Suprapubic skin (tissue), 4 donors: ENCODE measurements around the gene CPXM2. TPM values are rescaled to one million over a fixed set of nuclear protein-coding genes. Genes with fewer than 3 reads are reported as not detected.

Source experiments
- DNase-seq, 2 donors: peaks; one replicate each; pipeline ENCODE4 v3.0.0-alpha.2; 2019; ENCODE audit warnings: low spot score in 2 of 2
- H3K27ac ChIP-seq: fragments of 200-600 bp; sonication (generic); one replicate; pipeline ENCODE4 v1.5.1; 2019
- H3K27me3 ChIP-seq: fragments of 200-600 bp; sonication (generic); one replicate; pipeline ENCODE4 v1.5.1; 2019
- H3K36me3 ChIP-seq: fragments of 200-600 bp; sonication (generic); one replicate; pipeline ENCODE4 v1.5.1; 2019
- H3K4me1 ChIP-seq: fragments of 200-600 bp; sonication (generic); one replicate; pipeline ENCODE4 v1.5.1; 2019
- H3K4me3 ChIP-seq: fragments of 200-600 bp; sonication (generic); one replicate; pipeline ENCODE4 v1.5.1; 2019; ENCODE audit warnings: mild to moderate bottlenecking
- H3K9me3 ChIP-seq: fragments of 200-600 bp; sonication (generic); one replicate; pipeline ENCODE4 v1.5.1; 2019
- EP300 ChIP-seq: sonication (generic); formaldehyde crosslinking; IDR thresholded peaks from one replicate; pipeline ENCODE4 v1.6.1; 2017; ENCODE audit warnings: antibody characterized with exemption
- POLR2A ChIP-seq, 2 donors: fragments of 450-650 bp; IDR thresholded peaks; one replicate each; pipeline ENCODE4 v1.6.1; 2017; ENCODE audit warnings: antibody characterized with exemption in 2 of 2, mild to moderate bottlenecking in 2 of 2, moderate library complexity in 2 of 2
- POLR2AphosphoS5 ChIP-seq, 3 donors: sonication (generic); formaldehyde crosslinking; IDR thresholded peaks; one replicate each; pipeline ENCODE4 v1.6.1; 2017; ENCODE audit warnings: antibody characterized with exemption in 3 of 3
- WGBS: methylation state at CpG from one replicate; pipeline ENCODE4 v1.1.5; 2018; 5-methylcytosine and 5-hydroxymethylcytosine counted together
- total RNA-seq, 4 donors: library from RNA; depleted of rRNA; stranded (reverse); fragments of >200 nt; gene quantifications; one replicate each; pipeline ENCODE4 v1.1.0, GENCODE V29; 2016
- TF ChIP-seq, protein P1 (sequence below), 2 donors: fragments of 200-600 bp in 1 of 2; fragments of 450-650 bp in 1 of 2; sonication (generic) in 1 of 2; IDR thresholded peaks; one replicate each; pipeline ENCODE4 v1.5.1; 2016 to 2019; ENCODE audit warnings: antibody characterized with exemption in 2 of 2, mild to moderate bottlenecking in 1 of 2, moderate library complexity in 1 of 2

The CPXM2 gene
- total RNA-seq, 4 donors from 2014 or later: 2.9 to 6.1 (median 3.7) TPM

DNA sequence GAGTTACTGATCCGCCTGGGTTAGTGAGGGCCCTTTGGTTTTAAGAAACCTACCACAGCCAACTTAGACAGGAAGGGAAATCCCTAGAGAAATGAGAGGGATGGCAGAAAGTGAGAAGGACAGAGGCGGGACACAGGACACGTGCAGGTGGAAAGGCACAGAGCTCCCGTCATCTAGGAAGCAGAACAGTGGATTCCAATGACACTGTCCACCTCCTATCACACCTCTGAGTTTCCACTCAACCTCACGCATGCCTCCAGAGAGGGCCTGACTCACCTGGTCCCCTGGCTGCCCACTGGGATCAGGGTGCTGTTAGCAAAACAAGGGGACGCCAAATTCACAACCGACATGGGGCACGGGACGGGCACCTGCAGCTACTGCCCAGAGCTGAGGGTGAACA lies 26.3 kb downstream of the CPXM2 start:
- DNase-seq: no peak
- 89% methylated on average over 9 of the region's 9 CpGs for WGBS

DNA sequence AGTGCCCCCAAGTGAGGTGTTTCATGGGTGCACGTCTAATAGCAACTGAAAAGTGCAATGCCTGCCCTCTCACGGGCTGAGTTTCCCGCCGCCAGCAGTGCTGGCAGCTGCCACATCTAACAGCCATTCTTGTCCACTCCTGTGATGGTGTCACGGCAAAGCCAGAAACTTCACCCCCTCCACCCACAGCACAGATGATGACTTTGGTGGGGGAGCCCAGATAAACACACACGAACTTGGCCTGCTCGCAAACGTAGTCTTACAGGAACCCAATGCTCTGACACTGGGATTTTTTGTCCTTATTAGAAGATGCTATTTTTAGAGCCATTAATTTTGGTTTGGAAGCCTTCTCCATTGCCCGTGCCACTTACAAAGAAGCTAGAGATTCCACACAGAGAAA lies 26.7 kb downstream of the CPXM2 start:
- 91% methylated on average over 9 of the region's 9 CpGs for WGBS
- Histone ChIP-seq H3K9me3 (no peaks in the 10 kb centered on the region), H3K27me3 (no peaks in the 10 kb centered on the region), H3K4me1 (peaks cover 11% of the 10 kb centered on the region), H3K4me3 (no peak overlapping the region), H3K36me3 (no peaks in the 10 kb centered on the region), H3K27ac (no peak overlapping the region)
- DNase-seq: no peak
- TF ChIP-seq, protein P1, sequence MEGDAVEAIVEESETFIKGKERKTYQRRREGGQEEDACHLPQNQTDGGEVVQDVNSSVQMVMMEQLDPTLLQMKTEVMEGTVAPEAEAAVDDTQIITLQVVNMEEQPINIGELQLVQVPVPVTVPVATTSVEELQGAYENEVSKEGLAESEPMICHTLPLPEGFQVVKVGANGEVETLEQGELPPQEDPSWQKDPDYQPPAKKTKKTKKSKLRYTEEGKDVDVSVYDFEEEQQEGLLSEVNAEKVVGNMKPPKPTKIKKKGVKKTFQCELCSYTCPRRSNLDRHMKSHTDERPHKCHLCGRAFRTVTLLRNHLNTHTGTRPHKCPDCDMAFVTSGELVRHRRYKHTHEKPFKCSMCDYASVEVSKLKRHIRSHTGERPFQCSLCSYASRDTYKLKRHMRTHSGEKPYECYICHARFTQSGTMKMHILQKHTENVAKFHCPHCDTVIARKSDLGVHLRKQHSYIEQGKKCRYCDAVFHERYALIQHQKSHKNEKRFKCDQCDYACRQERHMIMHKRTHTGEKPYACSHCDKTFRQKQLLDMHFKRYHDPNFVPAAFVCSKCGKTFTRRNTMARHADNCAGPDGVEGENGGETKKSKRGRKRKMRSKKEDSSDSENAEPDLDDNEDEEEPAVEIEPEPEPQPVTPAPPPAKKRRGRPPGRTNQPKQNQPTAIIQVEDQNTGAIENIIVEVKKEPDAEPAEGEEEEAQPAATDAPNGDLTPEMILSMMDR (IDR thresholded peaks at IDR 0.05): no peak
- no peak for TF ChIP-seq POLR2AphosphoS5 (IDR thresholded peaks at IDR 0.05)
- TF ChIP-seq EP300: no peak

More for the DNA sequence above, 26.3 kb downstream of the CPXM2 start:
- Histone ChIP-seq H3K9me3 (no peaks in the 10 kb centered on the region), H3K36me3 (no peaks in the 10 kb centered on the region), H3K4me3 (no peak overlapping the region), H3K4me1 (peaks cover 11% of the 10 kb centered on the region), H3K27ac (no peak overlapping the region), H3K27me3 (no peaks in the 10 kb centered on the region)
- TF ChIP-seq, protein P1 (IDR thresholded peaks at IDR 0.05): no peak
- TF ChIP-seq POLR2A (IDR thresholded peaks at IDR 0.05) (no peak), EP300 (no peak), POLR2AphosphoS5 (IDR thresholded peaks at IDR 0.05) (no peak)

DNA sequence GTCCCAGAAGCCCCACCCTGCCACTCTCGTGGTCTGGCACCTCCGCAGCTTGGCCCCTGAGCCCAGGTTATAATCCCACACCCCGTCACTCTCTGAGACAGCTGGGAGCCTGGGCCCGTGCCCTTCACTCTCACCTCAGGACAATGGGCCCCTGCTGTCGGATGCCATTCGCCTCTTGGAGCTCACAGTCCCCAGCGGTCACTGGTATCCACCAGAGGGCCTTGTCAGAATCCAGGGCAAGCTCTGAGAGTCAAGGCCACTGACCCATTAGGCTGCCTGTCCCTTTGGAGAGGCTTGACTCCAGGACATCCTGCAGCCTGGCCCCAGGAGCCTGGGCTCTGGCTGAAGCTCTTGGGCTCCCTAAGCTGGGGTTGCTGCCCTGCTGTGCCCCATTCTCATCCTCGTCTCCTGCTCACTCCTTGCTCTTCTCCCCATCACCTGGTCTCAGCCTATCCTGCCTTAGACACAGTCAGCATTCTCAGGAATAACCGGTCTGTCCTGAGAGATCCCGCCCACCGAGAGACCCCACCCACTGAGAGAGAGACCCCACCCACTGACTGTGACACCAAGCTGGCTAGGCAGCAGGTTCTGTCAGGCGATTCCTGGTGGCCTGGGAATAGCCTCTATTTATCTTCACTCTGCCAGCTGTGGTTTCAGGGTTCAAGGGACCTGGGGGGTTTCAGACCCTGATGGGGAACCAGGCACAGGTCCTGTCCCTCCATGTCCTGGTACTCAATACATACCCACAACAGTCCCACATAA lies 27.7 kb downstream of the CPXM2 start:
- WGBS: 76% methylated on average over 8 of the region's 12 CpGs
- Histone ChIP-seq H3K27me3 (no peaks in the 10 kb centered on the region), H3K9me3 (no peaks in the 10 kb centered on the region), H3K36me3 (no peaks in the 10 kb centered on the region), H3K4me3 (no peak overlapping the region), H3K4me1 (peaks cover 16% of the 10 kb centered on the region), H3K27ac (no peak overlapping the region)
- no peak for DNase-seq
- TF ChIP-seq POLR2AphosphoS5 (IDR thresholded peaks at IDR 0.05) (no peak), EP300 (no peak), POLR2A (IDR thresholded peaks at IDR 0.05) (no peak)
- TF ChIP-seq, protein P1 (IDR thresholded peaks at IDR 0.05): no peak

DNA sequence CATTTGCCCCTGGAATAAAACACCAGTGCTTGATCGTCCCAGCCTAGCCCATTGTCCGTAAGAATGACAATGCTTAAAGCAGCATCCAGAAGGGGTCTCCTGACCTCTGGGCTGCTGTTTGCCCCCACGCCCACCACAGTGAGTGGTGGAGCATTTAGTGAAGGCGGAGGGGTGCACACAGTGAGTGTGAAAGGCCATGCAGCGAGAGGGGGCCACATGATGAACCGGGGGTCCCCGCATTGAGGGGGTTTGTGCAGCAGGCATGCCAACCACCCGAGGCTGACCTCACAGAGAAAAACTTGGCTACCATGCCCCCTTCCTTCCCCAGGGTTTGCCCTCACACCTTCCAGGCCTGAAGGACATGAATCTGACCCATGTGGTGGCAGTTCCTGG lies 28.4 kb downstream of the CPXM2 start:
- Histone ChIP-seq H3K4me1 (peaks cover 16% of the 10 kb centered on the region), H3K36me3 (no peaks in the 10 kb centered on the region), H3K27me3 (no peaks in the 10 kb centered on the region), H3K4me3 (no peak overlapping the region), H3K27ac (no peak overlapping the region), H3K9me3 (no peaks in the 10 kb centered on the region)
- WGBS: 91% methylated on average over 8 of the region's 8 CpGs
- no peak for DNase-seq
- TF ChIP-seq POLR2AphosphoS5 (IDR thresholded peaks at IDR 0.05) (no peak), POLR2A (IDR thresholded peaks at IDR 0.05) (no peak), EP300 (no peak)
- TF ChIP-seq, protein P1 (IDR thresholded peaks at IDR 0.05): no peak

DNA sequence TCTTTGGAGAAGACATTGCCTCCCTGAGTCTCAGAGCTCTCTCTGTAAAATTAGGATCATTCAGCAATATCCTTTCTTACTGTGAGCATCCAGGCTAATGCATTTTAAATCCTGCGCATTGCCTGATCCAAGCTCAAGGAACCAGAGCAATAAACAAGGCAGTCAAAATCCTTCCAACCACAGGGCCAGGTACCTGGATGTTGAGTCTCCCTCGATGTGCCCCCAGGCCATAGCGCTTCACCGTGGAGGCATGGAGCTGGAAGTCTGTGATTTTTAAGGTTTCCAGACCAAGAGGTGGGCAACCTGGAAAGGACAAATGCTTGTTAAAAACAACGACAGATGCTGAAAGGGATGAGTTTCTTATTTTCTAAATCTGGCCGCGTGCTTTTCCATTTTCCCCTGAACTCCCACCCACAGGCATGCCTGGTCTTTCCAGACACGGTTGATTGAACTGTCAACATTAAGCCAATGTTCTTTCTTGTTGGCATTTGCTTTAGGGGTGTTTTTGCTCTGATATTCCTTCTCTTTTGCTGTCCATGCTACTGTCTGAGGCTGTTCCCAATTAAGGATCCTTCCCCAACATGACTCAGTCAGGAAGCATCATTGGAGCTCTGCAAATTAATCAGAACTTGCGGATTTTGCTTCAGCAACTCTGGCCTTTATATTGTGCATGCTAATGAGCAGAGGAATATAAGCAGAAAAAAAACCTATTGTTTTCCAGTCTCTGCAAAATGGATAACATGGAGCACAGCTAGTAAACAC lies 29.0 kb downstream of the CPXM2 start:
- TF ChIP-seq EP300 (no peak), POLR2AphosphoS5 (IDR thresholded peaks at IDR 0.05) (no peak), POLR2A (IDR thresholded peaks at IDR 0.05) (no peak)
- TF ChIP-seq, protein P1 (IDR thresholded peaks at IDR 0.05): no peak
- no peaks in the 10 kb centered on the region for H3K27me3 ChIP-seq
- H3K9me3 ChIP-seq: no peaks in the 10 kb centered on the region
- H3K4me3 ChIP-seq: no peak overlapping the region
- H3K27ac ChIP-seq: no peak overlapping the region
- no peaks in the 10 kb centered on the region for H3K36me3 ChIP-seq
- H3K4me1 ChIP-seq: peaks cover 16% of the 10 kb centered on the region
- DNase-seq: no peak
- 73% methylated on average over 9 of the region's 9 CpGs for WGBS
